Loucy (cell line): ENCODE data around the gene KCNA4.
"Not testable (repeated sequence)": the region's sequence is repeated elsewhere in the genome, so short reads cannot be mapped to it uniquely, and the experiment has no call there.

ENCODE experiments used
- H2AFZ ChIP-seq: fragments of 200-600 bp; sonication (generic); 2 replicates; pipeline ENCODE4 v1.6.0; 2016; ENCODE audit warnings: antibody characterized with exemption, mild to moderate bottlenecking, low read length, moderate library complexity
- H3F3A ChIP-seq: fragments of 200-600 bp; 2 replicates; pipeline ENCODE4 v1.6.0; 2016; ENCODE audit warnings: antibody characterized with exemption, low read depth, mild to moderate bottlenecking
- H3K27me3 ChIP-seq: fragments of 200-600 bp; sonication (generic); 2 replicates; pipeline ENCODE4 v1.6.1; 2014; ENCODE audit warnings: low read length, mild to moderate bottlenecking; ENCODE audit not compliant: insufficient read depth, poor library complexity, severe bottlenecking
- H3K36me3 ChIP-seq: fragments of 200-600 bp; sonication (generic); 2 replicates; pipeline ENCODE4 v1.6.1; 2016; ENCODE audit warnings: low read length; ENCODE audit not compliant: insufficient read depth
- H3K4me1 ChIP-seq: fragments of 200-600 bp; sonication (generic); 2 replicates; pipeline ENCODE4 v1.5.1; 2014; ENCODE audit warnings: low read length, mild to moderate bottlenecking; ENCODE audit not compliant: insufficient read depth, poor library complexity, severe bottlenecking
- H3K4me2 ChIP-seq: fragments of 200-600 bp; sonication (generic); 2 replicates; pipeline ENCODE4 v1.6.0; 2014; ENCODE audit warnings: antibody characterized with exemption, low read length, low read depth, mild to moderate bottlenecking; ENCODE audit not compliant: poor library complexity, severe bottlenecking
- H3K4me3 ChIP-seq: fragments of 200-600 bp; sonication (generic); 2 replicates; pipeline ENCODE4 v1.5.1; 2014; ENCODE audit warnings: low read length, mild to moderate bottlenecking, mixed read lengths; ENCODE audit not compliant: poor library complexity, severe bottlenecking
- H3K79me2 ChIP-seq: fragments of 200-600 bp; sonication (generic); 2 replicates; pipeline ENCODE4 v1.6.1; 2014; ENCODE audit warnings: low read length; ENCODE audit not compliant: insufficient read depth
- H3K9ac ChIP-seq: fragments of 200-600 bp; sonication (generic); 2 replicates; pipeline ENCODE4 v1.6.0; 2014; ENCODE audit warnings: mild to moderate bottlenecking, low read depth, low read length, moderate library complexity; ENCODE audit not compliant: poor library complexity, severe bottlenecking
- H3K9me2 ChIP-seq: fragments of 200-600 bp; sonication (generic); replicated peaks from 2 replicates; pipeline ENCODE4 v1.6.1; 2016; ENCODE audit warnings: low read depth, low read length, mixed read lengths
- H3K9me3 ChIP-seq: fragments of 200-600 bp; sonication (generic); 2 replicates; pipeline ENCODE4 v1.6.1; 2014; ENCODE audit warnings: mild to moderate bottlenecking, antibody characterized with exemption, low read length, low read depth; ENCODE audit not compliant: insufficient read depth
- H4K20me1 ChIP-seq: fragments of 200-600 bp; sonication (generic); 2 replicates; pipeline ENCODE4 v1.6.0; 2014; ENCODE audit warnings: antibody characterized with exemption, low read length, mild to moderate bottlenecking; ENCODE audit not compliant: insufficient read depth, poor library complexity, severe bottlenecking
- EZH2phosphoT487 ChIP-seq: fragments of 200-600 bp; IDR thresholded peaks from 2 replicates; pipeline ENCODE4 v1.6.1; 2018; ENCODE audit warnings: antibody characterized with exemption, mild to moderate bottlenecking, moderate library complexity, borderline replicate concordance
- TF ChIP-seq, protein P1 (sequence below): fragments of 200-600 bp; sonication (generic); conservative IDR thresholded peaks from 2 replicates; pipeline ENCODE4 v1.5.1; 2014; ENCODE audit warnings: mild to moderate bottlenecking, antibody characterized with exemption, low read length

The KCNA4 gene

GRCh38 chr11:30045144-30045543 is 28.3 kb upstream of the KCNA4 start:
- Histone ChIP-seq H3K79me2 (no peaks in the 10 kb centered on the region), H3K36me3 (no peaks in the 10 kb centered on the region), H3K4me2 (no peak overlapping the region), H4K20me1 (no peaks in the 10 kb centered on the region), H3K27me3 (no peaks in the 10 kb centered on the region), H3K4me1 (no peaks in the 10 kb centered on the region), H3K4me3 (no peak overlapping the region), H3K9ac (no peak overlapping the region), H3F3A (no peaks in the 10 kb centered on the region), H3K9me2 (no peaks in the 10 kb centered on the region), H2AFZ (no peak overlapping the region), H3K9me3 (no peaks in the 10 kb centered on the region)
- TF ChIP-seq, protein P1, sequence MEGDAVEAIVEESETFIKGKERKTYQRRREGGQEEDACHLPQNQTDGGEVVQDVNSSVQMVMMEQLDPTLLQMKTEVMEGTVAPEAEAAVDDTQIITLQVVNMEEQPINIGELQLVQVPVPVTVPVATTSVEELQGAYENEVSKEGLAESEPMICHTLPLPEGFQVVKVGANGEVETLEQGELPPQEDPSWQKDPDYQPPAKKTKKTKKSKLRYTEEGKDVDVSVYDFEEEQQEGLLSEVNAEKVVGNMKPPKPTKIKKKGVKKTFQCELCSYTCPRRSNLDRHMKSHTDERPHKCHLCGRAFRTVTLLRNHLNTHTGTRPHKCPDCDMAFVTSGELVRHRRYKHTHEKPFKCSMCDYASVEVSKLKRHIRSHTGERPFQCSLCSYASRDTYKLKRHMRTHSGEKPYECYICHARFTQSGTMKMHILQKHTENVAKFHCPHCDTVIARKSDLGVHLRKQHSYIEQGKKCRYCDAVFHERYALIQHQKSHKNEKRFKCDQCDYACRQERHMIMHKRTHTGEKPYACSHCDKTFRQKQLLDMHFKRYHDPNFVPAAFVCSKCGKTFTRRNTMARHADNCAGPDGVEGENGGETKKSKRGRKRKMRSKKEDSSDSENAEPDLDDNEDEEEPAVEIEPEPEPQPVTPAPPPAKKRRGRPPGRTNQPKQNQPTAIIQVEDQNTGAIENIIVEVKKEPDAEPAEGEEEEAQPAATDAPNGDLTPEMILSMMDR: no peak
- TF ChIP-seq EZH2phosphoT487: no peak

- Histone ChIP-seq H3K27me3 (no peaks in the 10 kb centered on the region), H3K79me2 (no peaks in the 10 kb centered on the region), H3K9ac (no peak overlapping the region), H3F3A (no peaks in the 10 kb centered on the region), H2AFZ (no peak overlapping the region), H3K9me3 (no peaks in the 10 kb centered on the region), H3K4me3 (no peak overlapping the region), H3K9me2 (no peaks in the 10 kb centered on the region), H3K4me1 (no peaks in the 10 kb centered on the region), H3K36me3 (no peaks in the 10 kb centered on the region), H3K4me2 (no peak overlapping the region), H4K20me1 (no peaks in the 10 kb centered on the region)
- TF ChIP-seq EZH2phosphoT487: no peak
- TF ChIP-seq, protein P1: no peak
Observed at GRCh38 chr11:30041171-30041570, 24.3 kb upstream of the KCNA4 start.

DNA sequence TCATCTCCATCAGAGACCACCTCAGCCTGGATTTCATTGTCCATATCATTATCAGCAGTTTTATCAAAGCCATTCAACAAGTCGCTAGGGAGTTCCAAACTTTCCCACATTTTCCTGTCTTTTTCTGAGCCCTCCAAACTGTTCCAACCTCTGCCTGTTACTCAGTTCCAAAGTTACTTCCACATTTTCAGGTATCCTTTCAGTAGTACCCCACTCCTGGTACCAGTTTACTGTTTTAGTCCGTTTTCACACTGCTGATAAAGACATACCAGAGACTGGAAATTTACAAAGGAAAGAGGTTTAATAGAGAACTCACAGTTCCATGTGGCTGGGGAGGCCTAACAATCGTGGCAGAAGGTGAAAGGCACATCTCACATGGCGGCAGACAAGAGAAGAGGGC is 17.9 kb upstream of the KCNA4 start:
- not testable (repeated sequence) for H3K4me1 ChIP-seq, H3K9me3 ChIP-seq, H3F3A ChIP-seq, H2AFZ ChIP-seq, H3K79me2 ChIP-seq, H4K20me1 ChIP-seq, H3K9me2 ChIP-seq, H3K9ac ChIP-seq, H3K27me3 ChIP-seq, H3K36me3 ChIP-seq, H3K4me3 ChIP-seq, H3K4me2 ChIP-seq

DNA sequence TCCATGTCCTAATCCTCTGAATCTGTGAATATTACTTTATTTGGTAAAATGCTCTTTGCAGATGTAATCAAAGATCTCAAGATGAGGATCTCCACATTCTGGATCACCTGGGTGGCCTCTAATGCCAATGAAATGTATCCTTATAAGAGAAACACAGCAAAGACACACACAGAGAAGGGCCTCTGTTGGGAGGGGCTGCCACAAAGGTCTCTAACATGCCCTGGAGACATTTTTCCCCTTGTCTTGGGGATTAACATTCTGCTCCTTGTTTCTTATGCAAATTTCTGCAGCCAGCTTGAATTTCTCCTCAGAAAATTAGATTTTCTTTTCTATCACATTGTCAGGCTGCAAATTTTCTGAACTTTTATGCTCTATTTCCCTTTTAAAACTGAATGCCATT is 17.3 kb upstream of the KCNA4 start:
- not testable (repeated sequence) for H3K36me3 ChIP-seq, H3K4me1 ChIP-seq, H3K4me2 ChIP-seq, H3K4me3 ChIP-seq, H4K20me1 ChIP-seq, H3K9me3 ChIP-seq, H3K27me3 ChIP-seq, H3F3A ChIP-seq, H3K9me2 ChIP-seq, H3K79me2 ChIP-seq, H3K9ac ChIP-seq, H2AFZ ChIP-seq
